HG02623 (cell line): ENCODE data around the gene KMO.

Source experiments
- ATAC-seq: cut with Tn5 transposase; IDR thresholded peaks from one replicate; pipeline ENCODE4 v1.9.1; 2021; ENCODE audit warnings: moderate library complexity; ENCODE audit not compliant: unreplicated experiment

Gene KMO

GRCh38 chr1:241645199-241645598 is 113.0 kb downstream of the KMO start:
- ATAC-seq, result no peak
